Chondrocyte (in vitro differentiated cells): Measurements from ENCODE around the gene ZNF548. TPM values are rescaled to one million over a fixed set of nuclear protein-coding genes. Genes with fewer than 3 reads are reported as not detected.

ENCODE experiments used
- DNase-seq: peaks from one replicate; pipeline ENCODE4 v3.0.0; 2021; ENCODE audit warnings: mixed read lengths, low spot score
- H3K27ac Mint-ChIP-seq: one replicate; pipeline ENCODE4 v1.8.0; 2021; ENCODE audit warnings: mild to moderate bottlenecking, moderate library complexity, mixed read lengths; ENCODE audit not compliant: unreplicated experiment
- H3K27me3 Mint-ChIP-seq: 2 replicates; pipeline ENCODE4 v1.8.0; 2021; ENCODE audit warnings: low read depth, mixed read lengths
- H3K36me3 Mint-ChIP-seq: 2 replicates; pipeline ENCODE4 v1.8.0; 2021; ENCODE audit warnings: low read depth, mixed read lengths
- H3K4me1 Mint-ChIP-seq: 2 replicates; pipeline ENCODE4 v1.8.0; 2021; ENCODE audit warnings: low read depth, mild to moderate bottlenecking, mixed read lengths
- H3K4me3 Mint-ChIP-seq: one replicate; pipeline ENCODE4 v1.8.0; 2021; ENCODE audit warnings: mild to moderate bottlenecking, moderate library complexity, mixed read lengths; ENCODE audit not compliant: unreplicated experiment
- H3K9me3 Mint-ChIP-seq: 2 replicates; pipeline ENCODE4 v1.8.0; 2021; ENCODE audit warnings: low read depth, mixed read lengths
- CTCF ChIP-seq: fragments of 200-600 bp; sonication (generic); IDR thresholded peaks from 2 replicates; pipeline ENCODE4 v1.5.0; 2021; ENCODE audit warnings: antibody characterized with exemption, mild to moderate bottlenecking, moderate library complexity
- total RNA-seq: library from RNA; stranded (reverse); gene quantifications from 3 replicates; pipeline ENCODE4 v1.2.1, GENCODE V29; 2021

ZNF548 gene
- total RNA-seq, 1 donor from 2014 or later, result 15.6 TPM

- Mint-ChIP-seq H3K27ac (no peak overlapping the region), H3K9me3 (peaks cover 29% of the 10 kb centered on the region), H3K36me3 (peaks cover 59% of the 10 kb centered on the region), H3K4me3 (no peak overlapping the region), H3K27me3 (no peaks in the 10 kb centered on the region), H3K4me1 (no peaks in the 10 kb centered on the region)
- no peak for DNase-seq
- no peak for TF ChIP-seq CTCF
Measured at GRCh38 chr19:57419439-57419838, 29.8 kb downstream of the ZNF548 start.

- H3K27me3 Mint-ChIP-seq, result no peaks in the 10 kb centered on the region
- no peak for TF ChIP-seq CTCF
- H3K4me1 Mint-ChIP-seq, result no peaks in the 10 kb centered on the region
- H3K9me3 Mint-ChIP-seq, result peaks cover 26% of the 10 kb centered on the region
- DNase-seq, result no peak
- no peak overlapping the region for H3K4me3 Mint-ChIP-seq
- peaks cover 48% of the 10 kb centered on the region for H3K36me3 Mint-ChIP-seq
- no peak overlapping the region for H3K27ac Mint-ChIP-seq
Measured at GRCh38 chr19:57421037-57421436, 31.4 kb downstream of the ZNF548 start.

- peaks cover 9% of the 10 kb centered on the region for H3K36me3 Mint-ChIP-seq
- peak overlapping the region; percentile 86 for H3K4me3 Mint-ChIP-seq
Measured at GRCh38 chr19:57434386-57435061, 44.9 kb downstream of the ZNF548 start.

GRCh38 chr19:57435062-57435978 is 45.7 kb downstream of the ZNF548 start, which contains the start of gene ZNF749:
TSS of gene ZNF749 (plus strand) at chr19:57435325. CDS start at chr19:57435579, 254 bp downstream.
- peaks cover 10% of the 10 kb centered on the region for H3K9me3 Mint-ChIP-seq
- H3K4me1 Mint-ChIP-seq, result peaks cover 23% of the 10 kb centered on the region
- no peaks in the 10 kb centered on the region for H3K27me3 Mint-ChIP-seq
- TF ChIP-seq CTCF, result no peak
- peak; percentile 99 for DNase-seq
- peaks cover 15% of the 10 kb centered on the region for H3K36me3 Mint-ChIP-seq
- peak within 1 kb of the TSS; percentile 89 for H3K27ac Mint-ChIP-seq
- peak within 1 kb of the TSS; percentile 86 for H3K4me3 Mint-ChIP-seq

More at GRCh38 chr19:57434386-57435061, 44.9 kb downstream of the ZNF548 start:
- peak overlapping the region; percentile 89 for H3K27ac Mint-ChIP-seq
- no peaks in the 10 kb centered on the region for H3K27me3 Mint-ChIP-seq
- H3K9me3 Mint-ChIP-seq, result peaks cover 10% of the 10 kb centered on the region
- H3K4me1 Mint-ChIP-seq, result peaks cover 23% of the 10 kb centered on the region
- DNase-seq, result no peak
- TF ChIP-seq CTCF, result no peak

- no peak overlapping the region for H3K27ac Mint-ChIP-seq
- H3K4me1 Mint-ChIP-seq, result peaks cover 23% of the 10 kb centered on the region
- no peaks in the 10 kb centered on the region for H3K27me3 Mint-ChIP-seq
- peak overlapping the region; percentile 86 for H3K4me3 Mint-ChIP-seq
- H3K9me3 Mint-ChIP-seq, result peaks cover 13% of the 10 kb centered on the region
- DNase-seq, result no peak
- no peak for TF ChIP-seq CTCF
- H3K36me3 Mint-ChIP-seq, result peaks cover 18% of the 10 kb centered on the region
Measured at GRCh38 chr19:57436417-57436816, 46.8 kb downstream of the ZNF548 start.
